SK-N-SH (cell line): ENCODE results near the gene ADAP1. TPM values are rescaled to one million over a fixed set of nuclear protein-coding genes. Genes with fewer than 3 reads are reported as not detected.
A peak's percentile ranks its signal among the peaks of the same experiment; 100 is the strongest.
"Not testable (repeated sequence)": the region's sequence is repeated elsewhere in the genome, so short reads cannot be mapped to it uniquely, and the experiment has no call there.

ENCODE experiments used
- CTCF ChIA-PET: fragments of 300-600, 350-600 bp; formaldehyde crosslinking; extraction: SDS; loops from one replicate; lab custom pipeline; 2021; lab: Yijun Ruan, JAX
- POLR2A ChIA-PET: fragments of 350-600 bp; sonication (Branson Sonifier 250); formaldehyde crosslinking; extraction: SDS; loops from one replicate; lab custom pipeline; 2020; ENCODE audit warnings: antibody characterized with exemption, inconsistent platforms; lab: Yijun Ruan, JAX
- DNase-seq: peaks from one replicate; pipeline ENCODE4 v3.0.0; 2012
- H2AFZ ChIP-seq: fragments of 200-600 bp; sonication (generic); 2 replicates; pipeline ENCODE4 v1.8.1; 2016; ENCODE audit warnings: antibody characterized with exemption, mild to moderate bottlenecking, low read depth
- H3F3A ChIP-seq: fragments of 200-600 bp; sonication (generic); replicated peaks from 2 replicates; pipeline ENCODE3; 2016; ENCODE audit warnings: antibody characterized with exemption, mild to moderate bottlenecking; ENCODE audit not compliant: insufficient read depth
- H3K27ac ChIP-seq, 2 experiments: fragments of 200-500 bp in 1 of 2; fragments of 200-600 bp in 1 of 2; sonication (Bioruptor generic) in 1 of 2; sonication (generic), shearing (Covaris generic) in 1 of 2; 2 replicates each; pipeline versions ENCODE4 v1.5.1 to v1.6.1; 2014 to 2016; ENCODE audit warnings: low read depth in 2 of 2, inconsistent platforms in 1 of 2, low read length in 1 of 2, mild to moderate bottlenecking in 1 of 2, mixed read lengths in 1 of 2
- H3K27me3 ChIP-seq: fragments of 200-600 bp; sonication (generic), shearing (Covaris generic); 2 replicates; pipeline ENCODE4 v1.6.1; 2016; ENCODE audit warnings: mixed run types; ENCODE audit not compliant: insufficient read depth
- H3K36me3 ChIP-seq, 2 experiments: fragments of 200-500 bp in 1 of 2; fragments of 200-600 bp in 1 of 2; sonication (Bioruptor generic) in 1 of 2; sonication (generic) in 1 of 2; replicated peaks in 1 of 2; 2 replicates each; pipeline versions ENCODE3 to v1.5.1; 2014 to 2016; ENCODE audit warnings: low read length in 1 of 2, mild to moderate bottlenecking in 1 of 2; ENCODE audit not compliant: insufficient read depth in 2 of 2, control insufficient read depth in 1 of 2
- H3K4me1 ChIP-seq, 2 experiments: fragments of 200-500 bp in 1 of 2; fragments of 200-600 bp in 1 of 2; sonication (Bioruptor generic) in 1 of 2; sonication (generic), shearing (Covaris generic) in 1 of 2; 2 replicates each; pipeline versions ENCODE4 v1.5.1 to v1.6.1; 2014 to 2016; ENCODE audit warnings: low read depth in 1 of 2, low read length in 1 of 2, mixed run types in 1 of 2; ENCODE audit not compliant: insufficient read depth in 2 of 2, control insufficient read depth in 1 of 2
- H3K4me2 ChIP-seq: fragments of 200-600 bp; sonication (generic), shearing (Covaris generic); 2 replicates; pipeline ENCODE4 v1.6.1; 2017; ENCODE audit warnings: mixed run types
- H3K4me3 ChIP-seq, 2 experiments: fragments of 200-500 bp in 1 of 2; fragments of 200-600 bp in 1 of 2; sonication (Bioruptor generic) in 1 of 2; sonication (generic), shearing (Covaris generic) in 1 of 2; 2 replicates each; pipeline versions ENCODE4 v1.5.1 to v1.8.1; 2014 to 2016; ENCODE audit warnings: low read depth in 2 of 2, inconsistent platforms in 1 of 2, low read length in 1 of 2, mild to moderate bottlenecking in 1 of 2, mixed read lengths in 1 of 2, moderate library complexity in 1 of 2
- H3K79me2 ChIP-seq: fragments of 200-600 bp; sonication (generic); 2 replicates; pipeline ENCODE4 v1.8.1; 2017; ENCODE audit warnings: mild to moderate bottlenecking; ENCODE audit not compliant: insufficient read depth
- H3K9ac ChIP-seq: fragments of 200-600 bp; sonication (generic); 2 replicates; pipeline ENCODE4 v1.6.1; 2017; ENCODE audit warnings: mixed run types
- H3K9me2 ChIP-seq: fragments of 200-600 bp; sonication (generic); 2 replicates; pipeline ENCODE4 v1.6.1; 2017; ENCODE audit warnings: mixed run types
- H3K9me3 ChIP-seq: fragments of 200-600 bp; sonication (generic); 2 replicates; pipeline ENCODE4 v1.6.1; 2017; ENCODE audit warnings: mixed run types, mild to moderate bottlenecking, moderate library complexity
- H4K20me1 ChIP-seq: fragments of 200-600 bp; sonication (generic); 2 replicates; pipeline ENCODE4 v1.6.1; 2017; ENCODE audit warnings: mild to moderate bottlenecking, mixed run types; ENCODE audit not compliant: insufficient read depth
- CTCF ChIP-seq: fragments of 200-600 bp; sonication (generic); IDR thresholded peaks from 2 replicates; pipeline ENCODE4 v1.6.1; 2017; ENCODE audit warnings: antibody characterized with exemption, mild to moderate bottlenecking, moderate library complexity
- FOSL2 ChIP-seq: IDR thresholded peaks from 2 replicates; pipeline ENCODE4 v1.4.0; 2012; ENCODE audit warnings: low read depth, mild to moderate bottlenecking, moderate library complexity, borderline replicate concordance
- NRF1 ChIP-seq: IDR thresholded peaks from 2 replicates; pipeline ENCODE4 v1.6.1; 2012; ENCODE audit warnings: low read depth, mild to moderate bottlenecking, low read length
- RAD21 ChIP-seq: IDR thresholded peaks from 2 replicates; pipeline ENCODE4 v1.6.1; 2012; ENCODE audit warnings: mild to moderate bottlenecking, low read length
- SMC3 ChIP-seq: IDR thresholded peaks from 2 replicates; pipeline ENCODE4 v1.6.1; 2012; ENCODE audit warnings: low read depth, low read length, improper control_type of control experiment
- WGBS: methylation state at CpG from one replicate; pipeline ENCODE4 v1.1.6; 2017; ENCODE audit warnings: low lambda C conversion rate; 5-methylcytosine and 5-hydroxymethylcytosine counted together
- polyA plus RNA-seq, 3 experiments: library from polyadenylated mRNA; depleted of rRNA; stranded (reverse); fragments of >200 nt; gene quantifications; 2 replicates each; pipeline ENCODE4 v1.2.3, GENCODE V29; 2012

Gene ADAP1
- 3.2 and 5.4 TPM in 2 replicates for polyA plus RNA-seq (2012; rRNA removed)
- 2.0 and 2.8 TPM in 2 replicates for polyA plus RNA-seq (2012; cell fraction: cytosol; rRNA removed)
- polyA plus RNA-seq (2012; cell fraction: nucleus; rRNA removed), result 8.1 and 8.6 TPM in 2 replicates

GRCh38 chr7:954330-955238 lies at the start of gene ADAP1:
TSS of gene ADAP1 (minus strand) at chr7:954680. CDS start at chr7:954477, 203 bp downstream.
- Histone ChIP-seq H3K9me2 (no peaks in the 10 kb centered on the region), H3K4me2 (peak within 1 kb of the TSS; percentile 82), H4K20me1 (0 out of 2 replicates have a peak, but pooled peaks cover 7% of the 10 kb centered on the region), H3K27me3 (peaks cover 11% of the 10 kb centered on the region; the same call in 1 of the 2 replicates), H3K27ac (no peak within 1 kb of the TSS), H3K36me3 (no peaks in the 10 kb centered on the region), H2AFZ (peak within 1 kb of the TSS; percentile 54; the same call in 1 of the 2 replicates), H3K4me1 (peaks cover 0 to 4% of the 10 kb centered on the region in 2 experiments; a peak in 1 of 4 replicates), H3K79me2 (no peaks in the 10 kb centered on the region), H3K9me3 (no peaks in the 10 kb centered on the region), H3F3A (no peaks in the 10 kb centered on the region), H3K4me3 (peak within 1 kb of the TSS; percentile 42 to 59), H3K9ac (no peak within 1 kb of the TSS)
- POLR2A ChIA-PET, result interaction anchor here (0.7 kb wide), 1 partner anchor 90 kb away, joined by 4 read pairs; the partner anchor contains the start of gene GPR146
- 36% methylated on average over 5 of the region's 115 CpGs for WGBS
- CTCF ChIA-PET, result interaction anchor here (0.5 to 11.7 kb wide), 16 partner anchors 8 to 238 kb away, joined by 3 to 99 read pairs (median 4); no protein-coding TSS in a partner anchor
- peak; percentile 92 for DNase-seq
- peak; percentile 45 for TF ChIP-seq RAD21
- 0 out of 2 replicates have a peak, but pooled peaks have one; percentile 8 for TF ChIP-seq NRF1
- 0 out of 2 replicates have a peak, but pooled peaks have one; percentile 27 for TF ChIP-seq SMC3
- no peak for TF ChIP-seq FOSL2
- peak; percentile 11; the same call in 1 of the 2 replicates for TF ChIP-seq CTCF

- H3K4me3 ChIP-seq, H4K20me1 ChIP-seq: not testable (repeated sequence)
- WGBS, result 100% methylated on average over 7 of the region's 7 CpGs
Observed at GRCh38 chr7:1002445-1002844, 48.0 kb upstream of the ADAP1 start.

GRCh38 chr7:1002026-1002425 lies 47.5 kb upstream of the ADAP1 start:
- H3K9me2 ChIP-seq, H2AFZ ChIP-seq, H3K27me3 ChIP-seq, H3K9ac ChIP-seq, DNase-seq, H3K79me2 ChIP-seq, H3K4me3 ChIP-seq, H4K20me1 ChIP-seq, POLR2A ChIA-PET, H3K27ac ChIP-seq, H3K9me3 ChIP-seq, CTCF ChIA-PET, H3F3A ChIP-seq, H3K4me2 ChIP-seq, H3K4me1 ChIP-seq: not testable (repeated sequence)
- WGBS, result 97% methylated on average over 4 of the region's 4 CpGs
- H3K36me3 ChIP-seq, result peaks cover 4 to 37% of the 10 kb centered on the region in 2 experiments

More at GRCh38 chr7:1002445-1002844, 48.0 kb upstream of the ADAP1 start:
- DNase-seq, POLR2A ChIA-PET, H3K9me3 ChIP-seq, H3K79me2 ChIP-seq, H3K27me3 ChIP-seq, H3K9ac ChIP-seq, H3K27ac ChIP-seq, H3K4me2 ChIP-seq, H3F3A ChIP-seq, H2AFZ ChIP-seq, CTCF ChIA-PET, H3K9me2 ChIP-seq, H3K4me1 ChIP-seq: not testable (repeated sequence)
- H3K36me3 ChIP-seq, result peaks cover 4 to 37% of the 10 kb centered on the region in 2 experiments

GRCh38 chr7:1001069-1001770 lies 46.7 kb upstream of the ADAP1 start:
- H3F3A ChIP-seq, H3K4me2 ChIP-seq, H3K9me2 ChIP-seq, POLR2A ChIA-PET, H3K4me1 ChIP-seq, H3K4me3 ChIP-seq, H2AFZ ChIP-seq, H3K79me2 ChIP-seq, H3K27ac ChIP-seq, H3K9ac ChIP-seq, H3K27me3 ChIP-seq, H3K9me3 ChIP-seq, DNase-seq, H4K20me1 ChIP-seq: not testable (repeated sequence)
- CTCF ChIA-PET, result interaction anchor here (1.3 to 11.2 kb wide), 2 partner anchors 9 to 52 kb away, joined by 7 to 756 read pairs; partner anchors contain the start of gene GPR146
- peaks cover 4 to 40% of the 10 kb centered on the region in 2 experiments for H3K36me3 ChIP-seq
- WGBS, result 93% methylated on average over 11 of the region's 14 CpGs
